Uterus (tissue), 2 donors: Measurements from ENCODE around the gene NAA38.

Experiments used
- CTCF ChIP-seq, 4 experiments: fragments of 200-600 bp in 2 of 4; fragments of 450-650 bp in 2 of 4; sonication (generic) in 2 of 4; IDR thresholded peaks; one replicate each; pipeline ENCODE4 v1.5.1; 2016 to 2019; ENCODE audit warnings: antibody characterized with exemption in 4 of 4, mild to moderate bottlenecking in 2 of 4, moderate library complexity in 1 of 4
- POLR2A ChIP-seq, 2 donors: fragments of 450-650 bp; IDR thresholded peaks; one replicate each; pipeline ENCODE4 v1.6.1; 2016; ENCODE audit warnings: antibody characterized with exemption in 2 of 2, mild to moderate bottlenecking in 1 of 2, moderate library complexity in 1 of 2

- TF ChIP-seq CTCF (IDR thresholded peaks at IDR 0.05) = peak in 1 of 4 experiments; percentile 7
- TF ChIP-seq POLR2A (IDR thresholded peaks at IDR 0.05) = no peak
Observed at GRCh38 chr17:7887038-7887481, 29.7 kb upstream of the NAA38 start.
